HepG2 (cell line): ENCODE measurements around the gene NTN3. TPM values are rescaled to one million over a fixed set of nuclear protein-coding genes. Genes with fewer than 3 reads are reported as not detected.

Source experiments
- ARHGAP35 ChIP-seq: sonication (generic); formaldehyde crosslinking; IDR thresholded peaks from 2 replicates; pipeline ENCODE4 v1.9.0; 2022; ENCODE audit warnings: mild to moderate bottlenecking, inconsistent platforms, moderate library complexity, missing genetic modification reagents, borderline replicate concordance
- ELF1 ChIP-seq: sonication (generic); formaldehyde crosslinking; IDR thresholded peaks from 2 replicates; pipeline ENCODE4 v1.4.0; 2020; ENCODE audit warnings: missing genetic modification reagents
- FOSL2 ChIP-seq: sonication (generic); formaldehyde crosslinking; IDR thresholded peaks from 2 replicates; pipeline ENCODE4 v1.4.0; 2020; ENCODE audit warnings: missing genetic modification reagents
- FOXP4 ChIP-seq: sonication (generic); formaldehyde crosslinking; IDR thresholded peaks from 2 replicates; pipeline ENCODE4 v1.4.0; 2020; ENCODE audit warnings: missing genetic modification reagents
- HHEX ChIP-seq: IDR thresholded peaks from 2 replicates; pipeline ENCODE4 v1.6.1; 2016; ENCODE audit warnings: control low read depth
- HOMEZ ChIP-seq: IDR thresholded peaks from 2 replicates; pipeline ENCODE4 v1.6.1; 2016; ENCODE audit warnings: low read depth
- NR2F6 ChIP-seq, 2 experiments: IDR thresholded peaks; 2 replicates each; pipeline ENCODE4 v1.6.1; 2016; ENCODE audit warnings: antibody characterized with exemption in 1 of 2, mild to moderate bottlenecking in 1 of 2
- ZBTB38 ChIP-seq: sonication (generic); formaldehyde crosslinking; IDR thresholded peaks from 2 replicates; pipeline ENCODE4 v1.5.1; 2020; ENCODE audit warnings: mild to moderate bottlenecking, missing genetic modification reagents
- ZC3H13 ChIP-seq: sonication (generic); formaldehyde crosslinking; IDR thresholded peaks from 2 replicates; pipeline ENCODE4 v1.8.1; 2023; ENCODE audit warnings: mild to moderate bottlenecking, missing genetic modification reagents, moderate library complexity
- ZFP41 ChIP-seq: sonication (generic); formaldehyde crosslinking; IDR thresholded peaks from 2 replicates; pipeline ENCODE4 v1.4.0; 2020; ENCODE audit warnings: mild to moderate bottlenecking, missing genetic modification reagents, borderline replicate concordance
- ZNF251 ChIP-seq: sonication (generic); formaldehyde crosslinking; IDR thresholded peaks from 2 replicates; pipeline ENCODE4 v1.9.0; 2021; ENCODE audit warnings: mild to moderate bottlenecking, missing genetic modification reagents
- ZNF562 ChIP-seq: sonication (generic); formaldehyde crosslinking; IDR thresholded peaks from 2 replicates; pipeline ENCODE4 v1.8.0; 2022; ENCODE audit warnings: missing genetic modification reagents, borderline replicate concordance
- ZNF883 ChIP-seq: sonication (generic); formaldehyde crosslinking; IDR thresholded peaks from 2 replicates; pipeline ENCODE4 v1.5.1; 2020; ENCODE audit warnings: mild to moderate bottlenecking, missing genetic modification reagents; ENCODE audit errors: not compliant biosample characterization
- polyA plus RNA-seq, 8 experiments: library from polyadenylated mRNA; depleted of rRNA in 3 of 8; stranded (reverse) in 7 of 8; unstranded in 1 of 8; fragments of >200 nt; fragmentation: Illumina TruSeq in 4 of 8; extraction: Trizol in 4 of 8; gene quantifications; 2 replicates each; pipeline versions ENCODE4 v1.2.1 to v1.2.3, GENCODE V29; 2011 to 2016; ENCODE audit warnings: low read depth in 4 of 8, missing spikeins in 1 of 8, mixed read lengths in 1 of 8; ENCODE audit not compliant: insufficient read depth in 1 of 8
- total RNA-seq, 5 experiments: library from RNA; depleted of rRNA; stranded (reverse); fragments of >200 nt; fragmentation: Illumina TruSeq; extraction: Trizol; gene quantifications; 2 replicates each; pipeline ENCODE4 v1.2.3, GENCODE V29; 2016; ENCODE audit warnings: low read depth in 1 of 5
- TF ChIP-seq, protein P1 (sequence below): IDR thresholded peaks from 2 replicates; pipeline ENCODE4 v1.6.1; 2016; ENCODE audit warnings: low read depth, missing genetic modification reagents, missing compliant biosample characterization
- TF ChIP-seq, protein P2 (sequence below): sonication (generic); formaldehyde crosslinking; IDR thresholded peaks from 2 replicates; pipeline ENCODE4 v1.5.1; 2020; ENCODE audit warnings: missing genetic modification reagents, mild to moderate bottlenecking, borderline replicate concordance

NTN3 gene
- total and polyA plus RNA-seq, 2 of the 13 experiments (the other 11 are each of a cell fraction or from before 2014, with no cell fraction given), result 0.09 to 0.20 TPM

DNA sequence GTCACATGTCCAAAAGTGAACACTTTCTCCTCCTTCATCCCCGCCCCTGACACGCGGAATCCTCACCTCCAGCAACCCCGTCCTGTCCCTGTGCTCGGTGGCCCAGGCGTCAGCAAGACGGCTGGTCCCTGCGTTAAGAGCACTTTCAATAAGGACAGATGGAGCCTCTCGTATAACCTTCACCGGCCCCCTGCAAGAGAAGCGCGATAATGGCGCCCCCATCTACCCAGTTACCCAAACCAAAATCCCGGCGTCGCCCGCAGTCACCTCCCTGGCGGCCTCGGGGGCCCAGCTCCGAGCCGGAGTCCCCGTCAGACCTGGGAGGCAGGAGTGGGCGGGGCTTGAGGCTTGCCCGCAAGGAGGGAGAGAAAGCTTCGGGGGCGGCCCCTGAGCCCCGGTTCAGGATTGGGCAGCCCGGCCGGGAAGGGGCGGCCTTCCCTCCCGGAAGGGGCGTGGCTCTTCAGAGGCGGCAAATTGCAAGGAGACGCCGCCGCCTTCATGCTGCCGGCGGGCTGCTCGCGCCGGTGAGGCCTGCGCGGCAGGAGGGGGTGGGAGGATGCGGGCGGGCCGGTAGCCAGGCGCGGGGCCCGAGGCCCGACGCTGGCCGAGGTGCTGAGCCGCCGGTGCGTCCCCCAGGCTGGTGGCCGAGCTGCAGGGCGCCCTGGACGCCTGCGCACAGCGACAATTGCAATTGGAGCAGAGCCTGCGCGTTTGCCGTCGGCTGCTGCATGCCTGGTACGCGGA is 11.3 kb upstream of the NTN3 start, which contains the start of gene TEDC2 (continued):
- TF ChIP-seq HOMEZ (CRISPR knock-in tag) (no peak), ZNF251 (no peak), ZNF883 (no peak), FOXP4 (CRISPR knock-in tag) (no peak), ZFP41 (CRISPR knock-in tag) (no peak), HHEX (no peak), ELF1 (CRISPR knock-in tag) (peak; percentile 62), NR2F6 (IDR thresholded peaks at IDR 0.05) (no peak), NR2F6 (CRISPR knock-in tag; IDR thresholded peaks at IDR 0.05) (no peak), FOSL2 (no peak), ZNF562 (CRISPR knock-in tag) (no peak), ZBTB38 (CRISPR knock-in tag) (peak; percentile 16; the same call in 1 of the 2 replicates), ZC3H13 (peak; percentile 32; the same call in 1 of the 2 replicates), ARHGAP35 (0 out of 2 replicates have a peak, but pooled peaks have one; percentile 12)
- TF ChIP-seq, protein P1, sequence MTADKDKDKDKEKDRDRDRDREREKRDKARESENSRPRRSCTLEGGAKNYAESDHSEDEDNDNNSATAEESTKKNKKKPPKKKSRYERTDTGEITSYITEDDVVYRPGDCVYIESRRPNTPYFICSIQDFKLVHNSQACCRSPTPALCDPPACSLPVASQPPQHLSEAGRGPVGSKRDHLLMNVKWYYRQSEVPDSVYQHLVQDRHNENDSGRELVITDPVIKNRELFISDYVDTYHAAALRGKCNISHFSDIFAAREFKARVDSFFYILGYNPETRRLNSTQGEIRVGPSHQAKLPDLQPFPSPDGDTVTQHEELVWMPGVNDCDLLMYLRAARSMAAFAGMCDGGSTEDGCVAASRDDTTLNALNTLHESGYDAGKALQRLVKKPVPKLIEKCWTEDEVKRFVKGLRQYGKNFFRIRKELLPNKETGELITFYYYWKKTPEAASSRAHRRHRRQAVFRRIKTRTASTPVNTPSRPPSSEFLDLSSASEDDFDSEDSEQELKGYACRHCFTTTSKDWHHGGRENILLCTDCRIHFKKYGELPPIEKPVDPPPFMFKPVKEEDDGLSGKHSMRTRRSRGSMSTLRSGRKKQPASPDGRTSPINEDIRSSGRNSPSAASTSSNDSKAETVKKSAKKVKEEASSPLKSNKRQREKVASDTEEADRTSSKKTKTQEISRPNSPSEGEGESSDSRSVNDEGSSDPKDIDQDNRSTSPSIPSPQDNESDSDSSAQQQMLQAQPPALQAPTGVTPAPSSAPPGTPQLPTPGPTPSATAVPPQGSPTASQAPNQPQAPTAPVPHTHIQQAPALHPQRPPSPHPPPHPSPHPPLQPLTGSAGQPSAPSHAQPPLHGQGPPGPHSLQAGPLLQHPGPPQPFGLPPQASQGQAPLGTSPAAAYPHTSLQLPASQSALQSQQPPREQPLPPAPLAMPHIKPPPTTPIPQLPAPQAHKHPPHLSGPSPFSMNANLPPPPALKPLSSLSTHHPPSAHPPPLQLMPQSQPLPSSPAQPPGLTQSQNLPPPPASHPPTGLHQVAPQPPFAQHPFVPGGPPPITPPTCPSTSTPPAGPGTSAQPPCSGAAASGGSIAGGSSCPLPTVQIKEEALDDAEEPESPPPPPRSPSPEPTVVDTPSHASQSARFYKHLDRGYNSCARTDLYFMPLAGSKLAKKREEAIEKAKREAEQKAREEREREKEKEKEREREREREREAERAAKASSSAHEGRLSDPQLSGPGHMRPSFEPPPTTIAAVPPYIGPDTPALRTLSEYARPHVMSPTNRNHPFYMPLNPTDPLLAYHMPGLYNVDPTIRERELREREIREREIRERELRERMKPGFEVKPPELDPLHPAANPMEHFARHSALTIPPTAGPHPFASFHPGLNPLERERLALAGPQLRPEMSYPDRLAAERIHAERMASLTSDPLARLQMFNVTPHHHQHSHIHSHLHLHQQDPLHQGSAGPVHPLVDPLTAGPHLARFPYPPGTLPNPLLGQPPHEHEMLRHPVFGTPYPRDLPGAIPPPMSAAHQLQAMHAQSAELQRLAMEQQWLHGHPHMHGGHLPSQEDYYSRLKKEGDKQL (CRISPR knock-in tag), result no peak
- TF ChIP-seq, protein P2, sequence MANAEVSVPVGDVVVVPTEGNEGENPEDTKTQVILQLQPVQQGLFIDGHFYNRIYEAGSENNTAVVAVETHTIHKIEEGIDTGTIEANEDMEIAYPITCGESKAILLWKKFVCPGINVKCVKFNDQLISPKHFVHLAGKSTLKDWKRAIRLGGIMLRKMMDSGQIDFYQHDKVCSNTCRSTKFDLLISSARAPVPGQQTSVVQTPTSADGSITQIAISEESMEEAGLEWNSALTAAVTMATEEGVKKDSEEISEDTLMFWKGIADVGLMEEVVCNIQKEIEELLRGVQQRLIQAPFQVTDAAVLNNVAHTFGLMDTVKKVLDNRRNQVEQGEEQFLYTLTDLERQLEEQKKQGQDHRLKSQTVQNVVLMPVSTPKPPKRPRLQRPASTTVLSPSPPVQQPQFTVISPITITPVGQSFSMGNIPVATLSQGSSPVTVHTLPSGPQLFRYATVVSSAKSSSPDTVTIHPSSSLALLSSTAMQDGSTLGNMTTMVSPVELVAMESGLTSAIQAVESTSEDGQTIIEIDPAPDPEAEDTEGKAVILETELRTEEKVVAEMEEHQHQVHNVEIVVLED, result 0 out of 2 replicates have a peak, but pooled peaks have one; percentile 35
